ENCODE results near the gene SLC6A1.

- TF ChIP-seq, protein P1, sequence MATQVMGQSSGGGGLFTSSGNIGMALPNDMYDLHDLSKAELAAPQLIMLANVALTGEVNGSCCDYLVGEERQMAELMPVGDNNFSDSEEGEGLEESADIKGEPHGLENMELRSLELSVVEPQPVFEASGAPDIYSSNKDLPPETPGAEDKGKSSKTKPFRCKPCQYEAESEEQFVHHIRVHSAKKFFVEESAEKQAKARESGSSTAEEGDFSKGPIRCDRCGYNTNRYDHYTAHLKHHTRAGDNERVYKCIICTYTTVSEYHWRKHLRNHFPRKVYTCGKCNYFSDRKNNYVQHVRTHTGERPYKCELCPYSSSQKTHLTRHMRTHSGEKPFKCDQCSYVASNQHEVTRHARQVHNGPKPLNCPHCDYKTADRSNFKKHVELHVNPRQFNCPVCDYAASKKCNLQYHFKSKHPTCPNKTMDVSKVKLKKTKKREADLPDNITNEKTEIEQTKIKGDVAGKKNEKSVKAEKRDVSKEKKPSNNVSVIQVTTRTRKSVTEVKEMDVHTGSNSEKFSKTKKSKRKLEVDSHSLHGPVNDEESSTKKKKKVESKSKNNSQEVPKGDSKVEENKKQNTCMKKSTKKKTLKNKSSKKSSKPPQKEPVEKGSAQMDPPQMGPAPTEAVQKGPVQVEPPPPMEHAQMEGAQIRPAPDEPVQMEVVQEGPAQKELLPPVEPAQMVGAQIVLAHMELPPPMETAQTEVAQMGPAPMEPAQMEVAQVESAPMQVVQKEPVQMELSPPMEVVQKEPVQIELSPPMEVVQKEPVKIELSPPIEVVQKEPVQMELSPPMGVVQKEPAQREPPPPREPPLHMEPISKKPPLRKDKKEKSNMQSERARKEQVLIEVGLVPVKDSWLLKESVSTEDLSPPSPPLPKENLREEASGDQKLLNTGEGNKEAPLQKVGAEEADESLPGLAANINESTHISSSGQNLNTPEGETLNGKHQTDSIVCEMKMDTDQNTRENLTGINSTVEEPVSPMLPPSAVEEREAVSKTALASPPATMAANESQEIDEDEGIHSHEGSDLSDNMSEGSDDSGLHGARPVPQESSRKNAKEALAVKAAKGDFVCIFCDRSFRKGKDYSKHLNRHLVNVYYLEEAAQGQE (IDR thresholded peaks at IDR 0.05; ENCODE audit: insufficient read depth in 1 of 2, low read depth in 2 of 2, low read length in 2 of 2): no peak
- TF ChIP-seq SIN3A (IDR thresholded peaks at IDR 0.05; ENCODE audit: borderline replicate concordance, insufficient read depth, low read length): no peak
These were observed 91.5 kb downstream of the SLC6A1 start for GRCh38 chr3:11084098-11084497.

Measured in PFSK-1 (cell line).